H9 (cell line): ENCODE data around the gene FAM20A. TPM values are rescaled to one million over a fixed set of nuclear protein-coding genes. Genes with fewer than 3 reads are reported as not detected.

ENCODE experiments used
- DNase-seq: peaks from one replicate; pipeline ENCODE4 v3.0.0-alpha.2; 2017
- H2AFZ ChIP-seq: one replicate; pipeline ENCODE4 v1.6.1; 2013; ENCODE audit warnings: mild to moderate bottlenecking, low read length, control low read depth, moderate library complexity
- H2AK5ac ChIP-seq: 2 replicates; pipeline ENCODE4 v1.6.1; 2013; ENCODE audit warnings: low read length, control low read depth, mixed read lengths; ENCODE audit not compliant: insufficient read length
- H2BK120ac ChIP-seq: one replicate; pipeline ENCODE4 v1.6.1; 2013; ENCODE audit warnings: low read depth, mild to moderate bottlenecking, low read length, control low read depth, inconsistent platforms; ENCODE audit not compliant: poor library complexity, severe bottlenecking
- H2BK12ac ChIP-seq: 2 replicates; pipeline ENCODE4 v1.6.1; 2013; ENCODE audit warnings: low read length, control low read depth, mixed read lengths, low read depth; ENCODE audit not compliant: insufficient read length
- H2BK15ac ChIP-seq: 2 replicates; pipeline ENCODE4 v1.6.1; 2013; ENCODE audit warnings: low read depth, low read length, control low read depth
- H2BK20ac ChIP-seq: one replicate; pipeline ENCODE4 v1.6.1; 2013; ENCODE audit warnings: low read depth, mild to moderate bottlenecking, low read length, control low read depth, inconsistent platforms; ENCODE audit not compliant: poor library complexity, severe bottlenecking
- H2BK5ac ChIP-seq: 2 replicates; pipeline ENCODE4 v1.6.1; 2013; ENCODE audit warnings: low read length, control low read depth, mixed read lengths; ENCODE audit not compliant: insufficient read length
- H3K14ac ChIP-seq: 2 replicates; pipeline ENCODE4 v1.6.1; 2013; ENCODE audit warnings: low read length, control low read depth; ENCODE audit not compliant: insufficient read depth
- H3K18ac ChIP-seq: 2 replicates; pipeline ENCODE4 v1.6.1; 2013; ENCODE audit warnings: low read depth, mild to moderate bottlenecking, mixed read lengths, low read length, control low read depth; ENCODE audit not compliant: insufficient read length
- H3K23ac ChIP-seq: 2 replicates; pipeline ENCODE4 v1.6.1; 2013; ENCODE audit warnings: low read length, control low read depth, mixed read lengths, low read depth; ENCODE audit not compliant: insufficient read length
- H3K23me2 ChIP-seq: 2 replicates; pipeline ENCODE4 v1.6.1; 2013; ENCODE audit warnings: low read depth, mild to moderate bottlenecking, mixed read lengths, low read length, control low read depth; ENCODE audit not compliant: insufficient read length, poor library complexity, severe bottlenecking
- H3K27ac ChIP-seq: 2 replicates; pipeline ENCODE4 v1.5.1; 2013; ENCODE audit warnings: low read length, control low read depth, mixed read lengths, low read depth; ENCODE audit not compliant: insufficient read length
- H3K27me3 ChIP-seq: 2 replicates; pipeline ENCODE4 v1.6.1; 2013; ENCODE audit warnings: low read length, control low read depth, inconsistent platforms; ENCODE audit not compliant: insufficient read depth
- H3K4ac ChIP-seq: 2 replicates; pipeline ENCODE4 v1.6.1; 2013; ENCODE audit warnings: low read depth, mild to moderate bottlenecking, control low read depth, inconsistent platforms, low read length, moderate library complexity
- H3K4me1 ChIP-seq: 2 replicates; pipeline ENCODE4 v1.6.1; 2013; ENCODE audit warnings: low read length, control low read depth, inconsistent platforms; ENCODE audit not compliant: insufficient read depth
- H3K4me2 ChIP-seq: 2 replicates; pipeline ENCODE4 v1.6.1; 2013; ENCODE audit warnings: low read length, control low read depth, mixed read lengths; ENCODE audit not compliant: insufficient read length, insufficient read depth
- H3K56ac ChIP-seq: 2 replicates; pipeline ENCODE4 v1.6.1; 2013; ENCODE audit warnings: low read depth, mild to moderate bottlenecking, mixed read lengths, low read length, control low read depth; ENCODE audit not compliant: insufficient read length
- H3K79me1 ChIP-seq: 2 replicates; pipeline ENCODE4 v1.6.1; 2013; ENCODE audit warnings: low read depth, mild to moderate bottlenecking, moderate library complexity, low read length, control low read depth, inconsistent platforms; ENCODE audit not compliant: insufficient read depth, poor library complexity, severe bottlenecking
- H3K79me2 ChIP-seq: 2 replicates; pipeline ENCODE4 v1.6.1; 2013; ENCODE audit warnings: low read length, control low read depth, inconsistent platforms; ENCODE audit not compliant: insufficient read depth
- H3K9ac ChIP-seq: 2 replicates; pipeline ENCODE4 v1.6.1; 2013; ENCODE audit warnings: low read length, control low read depth, mixed read lengths; ENCODE audit not compliant: insufficient read length; ENCODE audit errors: extremely low read depth
- H3K9me3 ChIP-seq: one replicate; pipeline ENCODE4 v1.6.1; 2013; ENCODE audit warnings: low read depth, low read length, inconsistent platforms; ENCODE audit not compliant: control insufficient read depth
- H3T11ph ChIP-seq: one replicate; pipeline ENCODE4 v1.6.1; 2013; ENCODE audit warnings: mild to moderate bottlenecking, low read length, control low read depth, inconsistent platforms
- H4K20me1 ChIP-seq: one replicate; pipeline ENCODE4 v1.6.1; 2013; ENCODE audit not compliant: control insufficient read depth, insufficient read length, insufficient read depth
- H4K5ac ChIP-seq: 2 replicates; pipeline ENCODE4 v1.6.1; 2013; ENCODE audit warnings: low read depth, mild to moderate bottlenecking, mixed read lengths, low read length, control low read depth; ENCODE audit not compliant: insufficient read length
- H4K8ac ChIP-seq: replicated peaks from 2 replicates; pipeline ENCODE4 v1.6.1; 2013; ENCODE audit warnings: low read length, control low read depth, mixed read lengths, low read depth; ENCODE audit not compliant: insufficient read length
- H4K91ac ChIP-seq: 2 replicates; pipeline ENCODE4 v1.6.1; 2013; ENCODE audit warnings: low read depth, mild to moderate bottlenecking, moderate library complexity, mixed read lengths, low read length, control low read depth; ENCODE audit not compliant: insufficient read length
- H3K27ac Mint-ChIP-seq, 3 experiments: 2 replicates in 2 of 3; 3 replicates in 1 of 3; pipeline ENCODE4 v1.8.0; 2020 to 2021; ENCODE audit warnings: mixed read lengths in 3 of 3, mild to moderate bottlenecking in 1 of 3, moderate library complexity in 1 of 3
- H3K27me3 Mint-ChIP-seq: 2 replicates; pipeline ENCODE4 v1.8.0; 2021; ENCODE audit warnings: low read depth, mild to moderate bottlenecking, moderate library complexity, mixed read lengths
- H3K36me3 Mint-ChIP-seq, 3 experiments: 2 replicates in 2 of 3; 3 replicates in 1 of 3; pipeline ENCODE4 v1.8.0; 2020 to 2021; ENCODE audit warnings: low read depth in 3 of 3, mixed read lengths in 3 of 3; ENCODE audit not compliant: insufficient read depth in 1 of 3
- H3K4me1 Mint-ChIP-seq, 2 experiments: 2 replicates each; pipeline ENCODE4 v1.8.0; 2020; ENCODE audit warnings: mixed read lengths in 2 of 2
- H3K4me3 Mint-ChIP-seq, 2 experiments: 2 replicates in 1 of 2; 3 replicates in 1 of 2; pipeline ENCODE4 v1.8.0; 2020 to 2021; ENCODE audit warnings: mild to moderate bottlenecking in 2 of 2, mixed read lengths in 2 of 2, moderate library complexity in 1 of 2
- H3K9me3 Mint-ChIP-seq, 2 experiments: 2 replicates in 1 of 2; 3 replicates in 1 of 2; pipeline ENCODE4 v1.8.0; 2020; ENCODE audit warnings: mild to moderate bottlenecking in 2 of 2, mixed read lengths in 2 of 2, moderate library complexity in 1 of 2
- CTCF ChIP-seq: fragments of 200-600 bp; sonication (generic); conservative IDR thresholded peaks from 3 replicates; pipeline ENCODE4 v1.8.0; 2021; ENCODE audit warnings: antibody characterized with exemption, mild to moderate bottlenecking
- WGBS: extraction: QIAGEN DNeasy Blood & Tissue Kit; methylation state at CpG from one replicate; pipeline ENCODE4 v1.1.7; 2013; ENCODE audit warnings: missing lambda C conversion rate, low lambda C conversion rate, mixed read lengths; ENCODE audit not compliant: insufficient read length; ENCODE audit errors: extremely low coverage; 5-methylcytosine and 5-hydroxymethylcytosine counted together
- total RNA-seq: library from RNA; stranded (reverse); gene quantifications from 2 replicates; pipeline ENCODE4 v1.2.1, GENCODE V29; 2021

Gene FAM20A
- total RNA-seq, 1 experiment from 2014 or later, result 34.4 TPM

GRCh38 chr17:68516732-68517131, 84.4 kb downstream of the FAM20A start:
- peaks cover 16 to 17% of the 10 kb centered on the region in 2 experiments for H3K9me3 Mint-ChIP-seq
- H3K27me3 Mint-ChIP-seq, result 0 out of 2 replicates have a peak, but pooled peaks cover 2% of the 10 kb centered on the region
- no peak overlapping the region for H2BK5ac ChIP-seq
- no peak overlapping the region for H3K23ac ChIP-seq
- H3K4me1 Mint-ChIP-seq, result peaks cover 21 to 22% of the 10 kb centered on the region in 2 experiments
- TF ChIP-seq CTCF, result no peak
- H2BK15ac ChIP-seq, result no peak overlapping the region
- peaks cover 4% of the 10 kb centered on the region for H3K23me2 ChIP-seq
- no peak overlapping the region for H3K4me2 ChIP-seq
- no peak overlapping the region for H2AK5ac ChIP-seq
- H3K27ac Mint-ChIP-seq, result no peak overlapping the region; a peak in 1 of 7 replicates
- H3K79me1 ChIP-seq, result peaks cover 11% of the 10 kb centered on the region
- no peaks in the 10 kb centered on the region for H3K27me3 ChIP-seq
- H4K5ac ChIP-seq, result no peak overlapping the region
- no peak overlapping the region for H3K18ac ChIP-seq
- no peak overlapping the region for H3T11ph ChIP-seq
- no CpG with 5 or more reads among the region's 1 CpG for WGBS
- H3K4ac ChIP-seq, result no peak overlapping the region
- no peak overlapping the region for H3K14ac ChIP-seq
- H2BK20ac ChIP-seq, result no peak overlapping the region
- peaks cover 18% of the 10 kb centered on the region; the same call in 1 of the 2 replicates for H3K79me2 ChIP-seq
- H4K8ac ChIP-seq, result no peak overlapping the region
- no peak for DNase-seq
- H3K56ac ChIP-seq, result no peak overlapping the region
- no peak overlapping the region for H2AFZ ChIP-seq
- no peak overlapping the region for H2BK12ac ChIP-seq
- H3K9ac ChIP-seq, result no peak overlapping the region
- H4K91ac ChIP-seq, result no peak overlapping the region
- H3K4me3 Mint-ChIP-seq, result no peak overlapping the region
- H3K27ac ChIP-seq, result no peak overlapping the region
- peaks cover 12% of the 10 kb centered on the region for H3K9me3 ChIP-seq
- no peak overlapping the region for H2BK120ac ChIP-seq
- peaks cover 44 to 62% (median 58%) of the 10 kb centered on the region in 3 experiments for H3K36me3 Mint-ChIP-seq
- H3K4me1 ChIP-seq, result no peaks in the 10 kb centered on the region
- H4K20me1 ChIP-seq, result no peaks in the 10 kb centered on the region
